PC-3 (cell line): ENCODE data around the gene CGN. TPM values are rescaled to one million over a fixed set of nuclear protein-coding genes. Genes with fewer than 3 reads are reported as not detected.
A peak's percentile ranks its signal among the peaks of the same experiment; 100 is the strongest.

ENCODE experiments used
- ATAC-seq: fragments of 200-7000 bp; cut with Tn5 transposase; 2 replicates; pipeline ENCODE4 v1.9.1; 2020; ENCODE audit warnings: mild to moderate bottlenecking, moderate library complexity
- BruUV-seq: library from RNA; stranded (reverse); fragments of 400-500 nt; replicated peaks from 2 replicates; lab custom pipeline; 2021; lab: Mats Ljungman, UMichigan
- CTCF ChIA-PET: fragments of 300-600 bp; sonication (Branson Sonifier 250); formaldehyde crosslinking; loops from one replicate; lab custom pipeline; 2022; ENCODE audit warnings: antibody characterized with exemption; lab: Charles Lee
- POLR2A ChIA-PET: fragments of 300-600 bp; sonication (Branson Sonifier 250); formaldehyde crosslinking; loops from one replicate; lab custom pipeline; 2022; ENCODE audit warnings: antibody characterized with exemption; ENCODE audit not compliant: unreplicated experiment; lab: Charles Lee
- DNase-seq: peaks from one replicate; pipeline ENCODE4 v3.0.0-alpha.2; 2015
- H2AFZ ChIP-seq: fragments of 300-600 bp; sonication (generic); 2 replicates; pipeline ENCODE4 v1.6.0; 2016; ENCODE audit warnings: antibody characterized with exemption, low read length
- H3F3A ChIP-seq: fragments of 300-600 bp; sonication (generic); one replicate; pipeline ENCODE4 v1.6.0; 2017; ENCODE audit warnings: antibody characterized with exemption, low read length, control low read depth, mild to moderate bottlenecking; ENCODE audit not compliant: unreplicated experiment
- H3K27ac ChIP-seq: fragments of 300-600 bp; sonication (generic); 2 replicates; pipeline ENCODE4 v1.5.1; 2016; ENCODE audit warnings: mild to moderate bottlenecking, low read length
- H3K27me3 ChIP-seq: fragments of 300-600 bp; sonication (generic); 2 replicates; pipeline ENCODE4 v1.6.1; 2016; ENCODE audit warnings: low read length, mixed read lengths
- H3K36me3 ChIP-seq: fragments of 300-600 bp; sonication (generic); 2 replicates; pipeline ENCODE4 v1.6.1; 2016; ENCODE audit warnings: low read depth, mixed run types, low read length, mixed read lengths
- H3K4me1 ChIP-seq: fragments of 300-600 bp; sonication (generic); 2 replicates; pipeline ENCODE4 v1.5.1; 2016; ENCODE audit warnings: low read length; ENCODE audit not compliant: insufficient read depth
- H3K4me2 ChIP-seq: fragments of 300-600 bp; sonication (generic); 2 replicates; pipeline ENCODE4 v1.6.0; 2016; ENCODE audit warnings: low read length
- H3K4me3 ChIP-seq: fragments of 300-600 bp; sonication (generic); 2 replicates; pipeline ENCODE4 v1.5.1; 2016; ENCODE audit warnings: mild to moderate bottlenecking, low read length, mixed read lengths
- H3K79me2 ChIP-seq: fragments of 300-600 bp; sonication (generic); 2 replicates; pipeline ENCODE4 v1.6.1; 2017; ENCODE audit warnings: low read length, mixed read lengths
- H3K9ac ChIP-seq: fragments of 300-600 bp; sonication (generic); 2 replicates; pipeline ENCODE4 v1.6.0; 2016; ENCODE audit warnings: mild to moderate bottlenecking, low read length
- H3K9me2 ChIP-seq: fragments of 300-600 bp; sonication (generic); replicated peaks from 2 replicates; pipeline ENCODE4 v1.6.1; 2016; ENCODE audit warnings: mixed run types, low read length, mixed read lengths
- H3K9me3 ChIP-seq: fragments of 300-600 bp; sonication (generic); 2 replicates; pipeline ENCODE4 v1.6.1; 2016; ENCODE audit warnings: low read length, mixed read lengths
- H4K20me1 ChIP-seq: fragments of 300-600 bp; sonication (generic); 2 replicates; pipeline ENCODE4 v1.6.1; 2016; ENCODE audit warnings: low read length, mixed read lengths
- EZH2 ChIP-seq: fragments of 300-600 bp; sonication (generic); IDR thresholded peaks from one replicate; pipeline ENCODE4 v1.6.1; 2017; ENCODE audit warnings: antibody characterized with exemption, mild to moderate bottlenecking, low read length; ENCODE audit not compliant: unreplicated experiment
- EZH2phosphoT487 ChIP-seq: fragments of 300-600 bp; sonication (generic); IDR thresholded peaks from 2 replicates; pipeline ENCODE4 v1.6.1; 2018; ENCODE audit warnings: mild to moderate bottlenecking, antibody characterized with exemption, low read length, borderline replicate concordance
- intact Hi-C: fragments of 100-400 bp; cut with micrococcal nuclease; formaldehyde crosslinking; loops from 2 replicates; pipeline ENCODE4 v1.9.0; 2023
- total RNA-seq: library from RNA; depleted of rRNA; stranded (reverse); fragments of >200 nt; gene quantifications from 2 replicates; pipeline ENCODE4 v1.2.3, GENCODE V29; 2014
- TF ChIP-seq, protein P1 (sequence below): fragments of 300-600 bp; sonication (generic); conservative IDR thresholded peaks from 2 replicates; pipeline ENCODE4 v1.5.1; 2017; ENCODE audit warnings: antibody characterized with exemption, low read depth, mild to moderate bottlenecking, low read length

Gene CGN
- total RNA-seq, 1 experiment from 2014 or later = 13.3 TPM

DNA sequence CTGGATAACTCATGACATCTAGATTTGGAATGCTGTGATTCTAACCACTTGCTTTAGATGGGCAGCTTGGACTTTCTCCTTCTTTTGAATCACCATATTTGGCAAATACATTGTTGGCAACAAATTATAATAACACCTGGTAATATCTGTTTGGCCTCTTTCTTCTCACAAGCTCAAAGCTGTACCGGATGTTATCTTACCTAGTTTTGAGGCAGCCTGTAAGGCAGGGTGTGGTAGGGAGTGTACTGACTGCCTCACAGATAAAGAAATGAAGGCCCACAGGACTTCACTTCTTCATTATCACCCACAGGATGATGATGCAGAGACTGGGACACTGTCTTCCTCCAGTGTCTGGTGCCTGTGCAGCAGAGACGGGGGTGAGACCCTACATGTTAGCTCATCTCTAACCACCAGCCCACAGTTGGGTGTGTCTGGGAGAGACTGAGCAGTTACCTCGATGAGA, 57.5 kb downstream of the CGN start:
- peak; percentile 70 for ATAC-seq
- no peaks in the 10 kb centered on the region for H3K9me2 ChIP-seq
- TF ChIP-seq EZH2 (no peak), EZH2phosphoT487 (no peak)
- TF ChIP-seq, protein P1, sequence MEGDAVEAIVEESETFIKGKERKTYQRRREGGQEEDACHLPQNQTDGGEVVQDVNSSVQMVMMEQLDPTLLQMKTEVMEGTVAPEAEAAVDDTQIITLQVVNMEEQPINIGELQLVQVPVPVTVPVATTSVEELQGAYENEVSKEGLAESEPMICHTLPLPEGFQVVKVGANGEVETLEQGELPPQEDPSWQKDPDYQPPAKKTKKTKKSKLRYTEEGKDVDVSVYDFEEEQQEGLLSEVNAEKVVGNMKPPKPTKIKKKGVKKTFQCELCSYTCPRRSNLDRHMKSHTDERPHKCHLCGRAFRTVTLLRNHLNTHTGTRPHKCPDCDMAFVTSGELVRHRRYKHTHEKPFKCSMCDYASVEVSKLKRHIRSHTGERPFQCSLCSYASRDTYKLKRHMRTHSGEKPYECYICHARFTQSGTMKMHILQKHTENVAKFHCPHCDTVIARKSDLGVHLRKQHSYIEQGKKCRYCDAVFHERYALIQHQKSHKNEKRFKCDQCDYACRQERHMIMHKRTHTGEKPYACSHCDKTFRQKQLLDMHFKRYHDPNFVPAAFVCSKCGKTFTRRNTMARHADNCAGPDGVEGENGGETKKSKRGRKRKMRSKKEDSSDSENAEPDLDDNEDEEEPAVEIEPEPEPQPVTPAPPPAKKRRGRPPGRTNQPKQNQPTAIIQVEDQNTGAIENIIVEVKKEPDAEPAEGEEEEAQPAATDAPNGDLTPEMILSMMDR = no peak
- peak overlapping the region; percentile 64 for H3K4me2 ChIP-seq
- H3K27me3 ChIP-seq = no peaks in the 10 kb centered on the region
- 0 out of 2 replicates have a peak, but pooled peaks cover 4% of the 10 kb centered on the region for H3K79me2 ChIP-seq
- peak overlapping the region; percentile 64 for H3K27ac ChIP-seq
- POLR2A ChIA-PET = interaction anchor here (0.6 to 0.8 kb wide), 2 partner anchors 27 to 271 kb away, joined by 4 read pairs; no protein-coding TSS in a partner anchor
- peaks cover 33% of the 10 kb centered on the region for H3K36me3 ChIP-seq
- H3K4me1 ChIP-seq = peaks cover 55% of the 10 kb centered on the region
- H2AFZ ChIP-seq = no peak overlapping the region
- peak; percentile 92 for DNase-seq
- H3F3A ChIP-seq = peaks cover 21% of the 10 kb centered on the region
- no peak overlapping the region for H3K4me3 ChIP-seq
- H3K9ac ChIP-seq = no peak overlapping the region
- no peaks in the 10 kb centered on the region for H3K9me3 ChIP-seq
- CTCF ChIA-PET = interaction anchor here (0.6 to 0.8 kb wide), 2 partner anchors 17 to 166 kb away, joined by 3 read pairs; no protein-coding TSS in a partner anchor
- 0 out of 2 replicates have a peak, but pooled peaks cover 6% of the 10 kb centered on the region for H4K20me1 ChIP-seq
- BruUV-seq = no TSS peak
- intact Hi-C loops = loop anchor here (2.0 kb wide), 1 partner anchor 20 kb away; no protein-coding TSS in a partner anchor

DNA sequence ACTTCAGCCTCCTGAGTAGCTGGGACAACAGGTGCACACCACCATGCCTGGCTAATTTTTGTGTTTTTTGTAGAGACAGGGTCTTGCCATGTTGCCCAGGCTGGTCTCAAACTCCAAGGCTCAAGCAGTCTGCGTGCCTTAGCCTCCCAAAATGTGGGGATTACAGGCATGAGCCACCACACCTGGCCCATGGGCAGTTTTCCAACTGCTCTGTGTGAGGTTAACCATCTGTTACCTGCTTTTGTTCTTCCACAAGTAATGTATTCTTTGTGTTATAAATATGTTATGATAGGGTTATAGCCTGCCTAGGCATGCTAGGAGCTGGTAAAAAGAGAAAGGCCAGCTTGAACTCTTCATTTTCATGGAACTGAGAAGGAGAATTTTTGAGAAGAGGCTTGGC, 59.6 kb downstream of the CGN start:
- 0 out of 2 replicates have a peak, but pooled peaks cover 6% of the 10 kb centered on the region for H4K20me1 ChIP-seq
- DNase-seq (no peak), ATAC-seq (no peak)
- CTCF ChIA-PET = no interaction called here
- BruUV-seq = no TSS peak
- H3K27ac ChIP-seq = no peak overlapping the region
- H3K79me2 ChIP-seq = 0 out of 2 replicates have a peak, but pooled peaks cover 4% of the 10 kb centered on the region
- H3K27me3 ChIP-seq = no peaks in the 10 kb centered on the region
- intact Hi-C loops = no loop called here
- H3K9me2 ChIP-seq = no peaks in the 10 kb centered on the region
- TF ChIP-seq, protein P1 = no peak
- TF ChIP-seq EZH2phosphoT487 = no peak
- TF ChIP-seq EZH2 = no peak
- no peak overlapping the region for H2AFZ ChIP-seq
- H3K9me3 ChIP-seq = no peaks in the 10 kb centered on the region
- no peak overlapping the region for H3K4me3 ChIP-seq
- no peak overlapping the region for H3K9ac ChIP-seq
- peaks cover 35% of the 10 kb centered on the region for H3K36me3 ChIP-seq
- H3K4me2 ChIP-seq = no peak overlapping the region
- POLR2A ChIA-PET = no interaction called here
- peaks cover 21% of the 10 kb centered on the region for H3F3A ChIP-seq
- peaks cover 58% of the 10 kb centered on the region for H3K4me1 ChIP-seq
